Neuronal stem cell (in vitro differentiated cells): ENCODE results near the gene ADORA3.

Source experiments
- DNase-seq: peaks from one replicate; pipeline ENCODE4 v3.0.0-alpha.2; 2013; ENCODE audit warnings: low spot score
- H2AFZ ChIP-seq: one replicate; pipeline ENCODE4 v1.6.1; 2013; ENCODE audit warnings: mild to moderate bottlenecking, low read length, inconsistent platforms
- H2AK5ac ChIP-seq: 2 replicates; pipeline ENCODE4 v1.6.1; 2013; ENCODE audit warnings: low read depth, mild to moderate bottlenecking, inconsistent platforms, low read length, moderate library complexity, mixed read lengths
- H2BK120ac ChIP-seq: 2 replicates; pipeline ENCODE4 v1.6.1; 2013; ENCODE audit warnings: low read depth, mild to moderate bottlenecking, inconsistent platforms, low read length, moderate library complexity, mixed read lengths
- H2BK12ac ChIP-seq: one replicate; pipeline ENCODE4 v1.6.1; 2013; ENCODE audit warnings: low read length, inconsistent platforms
- H2BK15ac ChIP-seq: 2 replicates; pipeline ENCODE4 v1.6.1; 2013; ENCODE audit warnings: mild to moderate bottlenecking, low read length, inconsistent platforms, mixed read lengths
- H2BK5ac ChIP-seq: one replicate; pipeline ENCODE4 v1.6.1; 2013; ENCODE audit warnings: inconsistent platforms, mild to moderate bottlenecking, low read length, moderate library complexity
- H3K14ac ChIP-seq: one replicate; pipeline ENCODE4 v1.6.1; 2013; ENCODE audit warnings: low read length, inconsistent platforms
- H3K18ac ChIP-seq: 2 replicates; pipeline ENCODE4 v1.6.1; 2013; ENCODE audit warnings: low read length, inconsistent platforms
- H3K23ac ChIP-seq: 2 replicates; pipeline ENCODE4 v1.6.1; 2013; ENCODE audit warnings: low read depth, mild to moderate bottlenecking, mixed read lengths, low read length, inconsistent platforms; ENCODE audit not compliant: poor library complexity
- H3K27ac ChIP-seq: replicated peaks from 3 replicates; pipeline ENCODE4 v1.5.1; 2013; ENCODE audit warnings: low read length, inconsistent platforms
- H3K27me3 ChIP-seq, 3 experiments: 2 replicates each; pipeline ENCODE4 v1.6.1; 2013; ENCODE audit warnings: low read length in 3 of 3, mild to moderate bottlenecking in 2 of 3, inconsistent platforms in 1 of 3, low read depth in 1 of 3, mixed read lengths in 1 of 3, moderate library complexity in 1 of 3; ENCODE audit not compliant: control insufficient read depth in 3 of 3, insufficient read depth in 3 of 3
- H3K36me3 ChIP-seq, 2 donors: replicated peaks in 1 of 2; 2 replicates each; pipeline ENCODE4 v1.6.1; 2013; ENCODE audit warnings: low read length in 2 of 2; ENCODE audit not compliant: control insufficient read depth in 2 of 2, insufficient read depth in 2 of 2
- H3K4ac ChIP-seq: 2 replicates; pipeline ENCODE4 v1.6.1; 2013; ENCODE audit warnings: inconsistent platforms, mild to moderate bottlenecking, low read length, moderate library complexity
- H3K4me1 ChIP-seq, 2 donors: 1 replicate in 1 of 2; 2 replicates in 1 of 2; pipeline ENCODE4 v1.6.1; 2013; ENCODE audit warnings: low read length in 2 of 2, low read depth in 1 of 2; ENCODE audit not compliant: control insufficient read depth in 2 of 2, insufficient read depth in 1 of 2
- H3K4me2 ChIP-seq: one replicate; pipeline ENCODE4 v1.6.1; 2013; ENCODE audit warnings: mild to moderate bottlenecking, low read length, inconsistent platforms; ENCODE audit not compliant: insufficient read depth, poor library complexity, severe bottlenecking
- H3K4me3 ChIP-seq, 2 donors: 2 replicates each; pipeline ENCODE4 v1.5.1; 2013; ENCODE audit warnings: low read length in 2 of 2, mild to moderate bottlenecking in 2 of 2, inconsistent platforms in 1 of 2, moderate library complexity in 1 of 2
- H3K79me1 ChIP-seq: one replicate; pipeline ENCODE4 v1.6.1; 2013; ENCODE audit warnings: low read depth, mild to moderate bottlenecking, inconsistent platforms, low read length, moderate library complexity
- H3K9ac ChIP-seq: one replicate; pipeline ENCODE4 v1.6.1; 2013; ENCODE audit warnings: mild to moderate bottlenecking, low read depth, low read length, inconsistent platforms; ENCODE audit not compliant: poor library complexity
- H3K9me3 ChIP-seq, 2 donors: replicated peaks in 1 of 2; 2 replicates each; pipeline versions ENCODE3 to v1.6.1; 2013; ENCODE audit warnings: low read length in 2 of 2, mild to moderate bottlenecking in 2 of 2, inconsistent platforms in 1 of 2, low read depth in 1 of 2, mixed read lengths in 1 of 2, moderate library complexity in 1 of 2; ENCODE audit not compliant: control insufficient read depth in 2 of 2, insufficient read depth in 1 of 2
- H4K8ac ChIP-seq: one replicate; pipeline ENCODE4 v1.6.1; 2013; ENCODE audit warnings: low read depth, mild to moderate bottlenecking, inconsistent platforms, low read length, moderate library complexity
- H4K91ac ChIP-seq: one replicate; pipeline ENCODE4 v1.6.1; 2013; ENCODE audit warnings: low read length, low read depth, mild to moderate bottlenecking, inconsistent platforms; ENCODE audit not compliant: poor library complexity
- WGBS, 2 donors: extraction: QIAGEN DNeasy Blood & Tissue Kit; methylation state at CpG; one replicate each; pipeline ENCODE4 v1.1.7; 2013; ENCODE audit warnings: missing lambda C conversion rate in 2 of 2, mixed read lengths in 1 of 2; ENCODE audit not compliant: insufficient read length in 2 of 2, insufficient replicate concordance in 1 of 2; ENCODE audit errors: extremely low coverage in 2 of 2; 5-methylcytosine and 5-hydroxymethylcytosine counted together

The ADORA3 gene

DNA sequence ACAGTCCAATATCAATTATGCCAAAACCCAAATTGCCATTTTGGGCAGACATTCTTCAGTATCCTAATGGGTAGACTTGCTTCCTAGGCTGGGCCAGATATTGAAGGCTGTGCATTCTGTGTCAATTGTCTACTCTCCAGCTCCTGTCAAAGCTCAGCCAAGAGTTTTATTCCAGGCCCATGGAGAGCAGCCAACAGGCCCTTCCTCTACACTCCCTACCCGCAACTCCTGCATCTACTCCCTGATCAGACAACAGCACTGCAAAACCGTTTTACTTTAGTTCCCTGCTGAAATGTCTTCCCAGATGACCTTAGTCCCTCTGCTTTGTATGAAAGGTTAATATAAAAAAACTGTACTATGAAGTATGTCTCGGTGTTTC lies 6.6 kb upstream of the ADORA3 start:
- H3K18ac ChIP-seq: no peak overlapping the region
- H3K4me2 ChIP-seq: no peak overlapping the region
- no peak overlapping the region for H3K23ac ChIP-seq
- H3K9ac ChIP-seq: no peak overlapping the region
- H3K79me1 ChIP-seq: no peaks in the 10 kb centered on the region
- H3K14ac ChIP-seq: no peak overlapping the region
- no peak overlapping the region for H3K4ac ChIP-seq
- H3K4me1 ChIP-seq: peaks cover 0 to 10% of the 10 kb centered on the region in 2 donors
- H3K27me3 ChIP-seq: no peaks in the 10 kb centered on the region
- H2BK12ac ChIP-seq: no peak overlapping the region
- H2BK120ac ChIP-seq: no peak overlapping the region
- no peak overlapping the region for H3K4me3 ChIP-seq
- H2BK15ac ChIP-seq: no peak overlapping the region
- H2BK5ac ChIP-seq: no peak overlapping the region
- no peak for DNase-seq
- no peaks in the 10 kb centered on the region for H3K36me3 ChIP-seq
- no peak overlapping the region for H3K27ac ChIP-seq
- no peak overlapping the region for H4K91ac ChIP-seq
- WGBS, 2 donors: no CpG with 5 or more reads among the region's 3 CpGs
- peak overlapping the region; percentile 24 for H2AFZ ChIP-seq
- H4K8ac ChIP-seq: no peak overlapping the region
- H2AK5ac ChIP-seq: no peak overlapping the region
- no peaks in the 10 kb centered on the region for H3K9me3 ChIP-seq

DNA sequence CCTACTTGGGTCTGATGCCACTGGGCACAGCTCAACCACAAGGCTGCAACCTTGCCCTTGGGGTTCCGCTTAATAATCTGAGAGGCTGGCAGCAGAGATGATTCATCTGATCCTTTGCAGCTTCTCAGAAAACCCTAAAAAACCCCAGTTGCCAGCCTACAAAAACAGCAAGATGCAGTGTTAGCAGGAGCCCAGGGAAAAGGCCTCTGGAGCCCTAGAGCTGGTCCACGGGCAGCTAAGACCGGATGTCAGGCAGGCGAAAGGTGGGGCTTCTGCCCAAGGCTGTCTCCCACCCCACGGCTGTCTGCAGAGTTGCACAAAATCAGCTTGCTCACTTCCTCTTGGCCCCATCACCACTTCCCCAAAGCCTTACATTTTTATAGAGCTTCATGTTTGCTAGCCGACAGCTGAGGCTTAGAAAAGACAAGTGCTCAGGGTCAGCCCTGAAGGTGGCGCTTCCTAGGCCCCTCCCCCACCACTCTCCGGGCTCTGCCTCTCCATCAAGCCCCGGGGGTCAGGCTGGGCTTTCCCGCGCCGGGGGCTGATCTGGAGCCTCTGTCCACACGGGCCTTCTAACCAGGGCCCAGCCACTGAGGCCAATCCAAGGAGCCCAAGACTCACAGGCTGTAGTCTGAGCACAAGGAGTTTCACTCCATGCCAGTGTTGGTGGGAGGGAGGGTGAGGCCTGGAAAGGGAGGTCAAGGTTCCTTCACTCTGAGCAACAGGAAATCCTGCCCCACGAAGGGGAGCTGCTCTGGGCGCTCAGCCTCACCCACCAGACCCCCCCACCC lies 4.2 kb upstream of the ADORA3 start:
- Histone ChIP-seq H3K79me1 (no peaks in the 10 kb centered on the region), H3K27ac (peak overlapping the region; percentile 56), H3K18ac (peak overlapping the region; percentile 78), H3K9ac (peak overlapping the region; percentile 76), H3K36me3 (no peaks in the 10 kb centered on the region), H3K9me3 (no peaks in the 10 kb centered on the region), H2AFZ (peak overlapping the region; percentile 84), H4K91ac (peak overlapping the region; percentile 22), H3K27me3 (peaks cover 0 to 2% (median 2%) of the 10 kb centered on the region in 3 experiments), H3K4me1 (peaks cover 0 to 10% of the 10 kb centered on the region in 2 donors), H2BK12ac (no peak overlapping the region), H3K4ac (no peak overlapping the region), H2AK5ac (no peak overlapping the region), H2BK5ac (peak overlapping the region; percentile 43), H3K14ac (no peak overlapping the region), H3K4me2 (peak overlapping the region; percentile 75), H3K4me3 (peak overlapping the region; percentile 9 to 60), H2BK120ac (no peak overlapping the region), H3K23ac (peak overlapping the region; percentile 52), H4K8ac (no peak overlapping the region), H2BK15ac (no peak overlapping the region)
- WGBS, 2 donors: no CpG with 5 or more reads among the region's 15 CpGs
- peak; percentile 55 for DNase-seq

DNA sequence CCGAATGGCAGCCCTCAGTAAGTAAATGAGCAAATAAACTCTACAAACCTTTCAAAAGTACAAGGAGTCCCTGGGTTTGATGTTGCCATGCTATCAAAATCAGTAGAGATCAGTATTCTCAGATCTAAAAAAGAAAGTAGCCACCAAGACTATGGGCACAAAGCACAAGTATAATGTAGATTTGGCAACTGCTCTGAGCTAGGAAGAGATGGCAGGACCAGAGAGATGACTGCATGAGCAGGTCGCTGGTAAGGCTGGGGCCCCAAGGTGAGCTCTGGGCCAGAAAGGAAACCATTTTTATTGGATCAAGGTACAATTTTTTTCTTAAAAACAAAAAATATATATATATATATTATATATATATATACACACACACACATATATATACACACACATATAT lies 3.1 kb upstream of the ADORA3 start:
- DNase-seq: no peak
- Histone ChIP-seq H3K36me3 (no peaks in the 10 kb centered on the region), H3K27ac (no peak overlapping the region), H3K18ac (no peak overlapping the region), H2BK120ac (no peak overlapping the region), H2BK15ac (no peak overlapping the region), H3K4me3 (no peak overlapping the region), H3K14ac (no peak overlapping the region), H3K27me3 (peaks cover 0 to 2% (median 2%) of the 10 kb centered on the region in 3 experiments), H3K23ac (no peak overlapping the region), H3K4me1 (peaks cover 0 to 10% of the 10 kb centered on the region in 2 donors), H3K4ac (no peak overlapping the region), H2BK12ac (no peak overlapping the region), H2AFZ (no peak overlapping the region), H3K79me1 (no peaks in the 10 kb centered on the region), H3K4me2 (no peak overlapping the region), H2BK5ac (no peak overlapping the region), H4K91ac (no peak overlapping the region), H4K8ac (no peak overlapping the region), H3K9me3 (no peaks in the 10 kb centered on the region), H3K9ac (no peak overlapping the region), H2AK5ac (no peak overlapping the region)
- no CpG with 5 or more reads among the region's 2 CpGs for WGBS, 2 donors

DNA sequence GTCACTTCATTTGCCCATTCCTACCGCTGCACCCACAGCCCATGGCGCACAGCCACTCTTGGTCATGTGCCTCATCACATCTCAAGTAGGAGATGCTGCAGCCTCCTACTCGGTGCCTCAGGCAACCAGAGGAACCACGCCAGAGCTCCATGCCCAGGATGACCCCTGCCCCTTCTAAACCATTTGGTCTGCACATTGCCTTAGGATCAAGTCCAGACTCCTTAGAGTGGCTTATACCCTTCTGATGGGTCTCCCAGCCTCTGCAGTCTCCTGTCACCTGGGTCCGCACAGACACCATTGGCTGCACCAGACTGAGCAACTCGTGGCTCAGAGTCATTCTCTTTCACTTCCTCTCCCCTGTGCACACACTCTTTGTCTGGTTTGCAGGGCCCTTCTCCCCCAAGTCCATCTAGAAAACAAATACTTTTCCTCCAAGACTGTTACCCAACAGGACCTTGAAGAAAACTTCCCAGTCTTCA lies 2.2 kb upstream of the ADORA3 start:
- no peak for DNase-seq
- no peaks in the 10 kb centered on the region for H3K79me1 ChIP-seq
- H3K18ac ChIP-seq: no peak overlapping the region
- H3K9me3 ChIP-seq: no peaks in the 10 kb centered on the region
- H2AFZ ChIP-seq: peak overlapping the region; percentile 6
- H3K14ac ChIP-seq: no peak overlapping the region
- peaks cover 0 to 10% of the 10 kb centered on the region in 2 donors for H3K4me1 ChIP-seq
- H2BK15ac ChIP-seq: no peak overlapping the region
- H3K4ac ChIP-seq: no peak overlapping the region
- no peaks in the 10 kb centered on the region for H3K36me3 ChIP-seq
- H3K27ac ChIP-seq: no peak overlapping the region
- no peak overlapping the region for H2BK5ac ChIP-seq
- no peak overlapping the region for H2AK5ac ChIP-seq
- H3K9ac ChIP-seq: no peak overlapping the region
- H2BK120ac ChIP-seq: no peak overlapping the region
- H3K27me3 ChIP-seq: peaks cover 0 to 2% (median 2%) of the 10 kb centered on the region in 3 experiments
- H2BK12ac ChIP-seq: no peak overlapping the region
- no peak overlapping the region for H4K8ac ChIP-seq
- H4K91ac ChIP-seq: no peak overlapping the region
- WGBS, 2 donors: no CpG with 5 or more reads among the region's 6 CpGs
- no peak overlapping the region for H3K23ac ChIP-seq
- H3K4me2 ChIP-seq: no peak overlapping the region
- no peak overlapping the region for H3K4me3 ChIP-seq
